Measurements from ENCODE around the gene MRPS18C.
"Not testable (repeated sequence)": the region's sequence is repeated elsewhere in the genome, so short reads cannot be mapped to it uniquely, and the experiment has no call there.

MRPS18C gene
- total RNA-seq, result 14.0 to 30.9 (median 21.5) reads per million in 17 experiments

GRCh38 chr4:83455281-83456183 lies at the start of gene MRPS18C, which contains the start of gene HELQ:
Gene MRPS18C, plus strand, starts transcription at chr4:83456058. Its CDS starts 20 bp downstream, at chr4:83456078.
Gene HELQ, minus strand, starts transcription at chr4:83455823. Its CDS starts 130 bp downstream, at chr4:83455693.
- DNase-seq, result peak; percentile 98 to 100 (median 99)

- DNase-seq, result no peak
These were observed 47.0 kb upstream of the MRPS18C start for GRCh38 chr4:83408908-83409307.

GRCh38 chr4:83413676-83414075 lies 42.2 kb upstream of the MRPS18C start:
- peak in 3 of 4 experiments; percentile 7 to 11 (median 8) for DNase-seq

GRCh38 chr4:83417566-83417965 lies 38.3 kb upstream of the MRPS18C start:
- no peak for DNase-seq

- no peak for DNase-seq
These were observed 37.6 kb upstream of the MRPS18C start for GRCh38 chr4:83418211-83418610.

- DNase-seq, result no peak
These were observed 24.7 kb upstream of the MRPS18C start for GRCh38 chr4:83431200-83431599.

GRCh38 chr4:83436680-83437079 lies 19.2 kb upstream of the MRPS18C start:
- DNase-seq, result no peak

GRCh38 chr4:83438719-83439118 lies 17.1 kb upstream of the MRPS18C start:
- DNase-seq, result no peak

GRCh38 chr4:83440148-83440814 lies 15.6 kb upstream of the MRPS18C start:
- DNase-seq, result no peak

GRCh38 chr4:83440899-83441298 lies 15.0 kb upstream of the MRPS18C start:
- DNase-seq, result no peak

- peak in 2 of 4 experiments; percentile 8 to 23 for DNase-seq
These were observed 6.8 kb upstream of the MRPS18C start for GRCh38 chr4:83449009-83449408.

- peak in 3 of 4 experiments; percentile 6 to 19 (median 14) for DNase-seq
These were observed 1.2 kb upstream of the MRPS18C start for GRCh38 chr4:83454686-83455085.

GRCh38 chr4:83456184-83456501 lies 285 bp downstream of the MRPS18C start:
- DNase-seq, result no peak

GRCh38 chr4:83473423-83473822 lies 17.6 kb downstream of the MRPS18C start:
- DNase-seq, result no peak

- no peak for DNase-seq
These were observed 18.1 kb downstream of the MRPS18C start for GRCh38 chr4:83473966-83474365.

- peak; percentile 94 to 98 (median 96) for DNase-seq
These were observed 28.9 kb downstream of the MRPS18C start, which contains the start of gene ABRAXAS1 for GRCh38 chr4:83484500-83485461. Gene ABRAXAS1, minus strand, starts transcription at chr4:83485100. Its CDS starts 28 bp downstream, at chr4:83485072.

GRCh38 chr4:83486457-83487129 lies 30.7 kb downstream of the MRPS18C start:
- no peak for DNase-seq

GRCh38 chr4:83489711-83490326 lies 34.0 kb downstream of the MRPS18C start:
- no peak for DNase-seq

GRCh38 chr4:83490876-83491450 lies 35.1 kb downstream of the MRPS18C start:
- peak; percentile 23 to 52 (median 47) for DNase-seq

- DNase-seq, result not testable (repeated sequence)
These were observed 40.4 kb downstream of the MRPS18C start for GRCh38 chr4:83496085-83496917.
